ENCODE measurements around the gene GNL3L. TPM values are rescaled to one million over a fixed set of nuclear protein-coding genes. Genes with fewer than 3 reads are reported as not detected.
A peak's percentile ranks its signal among the peaks of the same experiment; 100 is the strongest.

Gene GNL3L
- total and polyA plus RNA-seq, 9 of the 15 experiments (the other 6 are each of a cell fraction or from before 2014, with no cell fraction given): 11.5 to 81.7 (median 37.6) TPM

DNA sequence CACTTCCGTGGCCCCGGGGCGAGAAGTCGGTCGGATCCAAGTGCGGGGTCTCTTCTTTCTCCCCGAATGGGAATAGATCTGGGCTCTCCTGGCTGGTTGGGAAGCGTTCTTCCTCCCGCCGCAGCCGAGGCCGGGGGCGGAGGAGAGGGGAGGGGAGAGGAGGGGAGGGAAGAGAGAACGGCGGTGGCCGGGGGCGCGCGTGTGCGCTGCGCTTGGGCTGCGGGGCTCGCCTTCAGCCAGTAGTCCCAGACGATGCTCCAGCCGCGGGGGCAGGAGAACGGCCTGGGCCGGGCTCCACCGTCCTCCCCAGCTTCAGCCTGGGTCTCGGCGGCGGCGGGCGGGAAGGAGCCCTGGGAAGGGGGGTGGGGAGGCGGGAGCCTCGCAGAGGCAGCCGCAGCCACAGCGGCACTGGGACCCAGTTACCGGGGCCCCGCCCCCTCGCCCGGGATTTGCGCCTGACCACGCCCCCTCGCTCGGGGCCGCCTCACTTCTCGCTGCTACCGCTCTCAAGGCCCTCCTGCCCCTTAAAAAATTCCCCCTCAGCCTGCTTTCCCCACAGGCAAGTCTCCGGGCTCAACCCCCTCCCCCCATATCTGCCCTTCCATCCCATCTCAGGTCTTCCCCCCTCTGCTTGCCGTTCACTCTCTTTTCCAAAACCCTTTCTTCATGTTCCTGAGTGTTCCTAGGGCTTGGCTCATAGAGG lies 34.1 kb upstream of the GNL3L start, which contains the start of gene FGD1:
TSS of gene FGD1 (minus strand) at position 421 of the 703 bp plus-strand sequence. CDS start 802 bp downstream, outside the sequence.
- DNase-seq (ENCODE audit: extremely low read depth in 1 of 4, low spot score in 3 of 4): peak; percentile 28 to 79 (median 66)
- no peak within 1 kb of the TSS for H3K27ac ChIP-seq (ENCODE audit: extremely low read depth, low read depth, low read length)
- 5% methylated on average over 4 of the region's 51 CpGs for WGBS (ENCODE audit: insufficient coverage, low coverage, missing lambda C conversion rate)
- in situ Hi-C loops (cut with MboI) (no loop called here), intact Hi-C loops (cut with micrococcal nuclease) (no loop called here)
- H3K79me2 ChIP-seq (ENCODE audit: control insufficient read depth, insufficient read depth, low read length): no peaks in the 10 kb centered on the region
- BruUV-seq (replicated peaks): no TSS peak
- H3K9me3 ChIP-seq (replicated peaks; ENCODE audit: control insufficient read depth, insufficient read depth, low read depth, low read length): no peaks in the 10 kb centered on the region
- ChIA-PET CTCF (ENCODE audit: low intra/inter-chr PET ratio) (no interaction called here), POLR2A (no interaction called here)
- no peak for FAIRE-seq
- H3K9me1 ChIP-seq (ENCODE audit: control insufficient read depth, insufficient read depth, low read length): no peaks in the 10 kb centered on the region
- peak within 1 kb of the TSS; percentile 13; the same call in 1 of the 2 replicates for H3K4me3 ChIP-seq
- peak; percentile 83 for ATAC-seq
- H4K20me1 ChIP-seq (replicated peaks; ENCODE audit: control insufficient read depth, insufficient read depth, low read length): no peaks in the 10 kb centered on the region
- H3K4me1 ChIP-seq (replicated peaks in 1 of 2; ENCODE audit: control insufficient read depth in 2 of 2, insufficient read depth in 2 of 2, low read length in 2 of 2): peaks cover 3 to 24% of the 10 kb centered on the region in 2 experiments; a peak in 2 of 5 replicates
- H3K36me3 ChIP-seq (ENCODE audit: control insufficient read depth, insufficient read depth, low read length): no peaks in the 10 kb centered on the region
- H3K9ac ChIP-seq (ENCODE audit: insufficient read depth in 1 of 2, low read depth in 2 of 2, low read length in 2 of 2): no peak within 1 kb of the TSS
- TF ChIP-seq EGR1 (conservative IDR thresholded peaks at IDR 0.05): 0 out of 2 replicates have a peak, but pooled peaks have one; percentile 21
- TF ChIP-seq, protein P1, sequence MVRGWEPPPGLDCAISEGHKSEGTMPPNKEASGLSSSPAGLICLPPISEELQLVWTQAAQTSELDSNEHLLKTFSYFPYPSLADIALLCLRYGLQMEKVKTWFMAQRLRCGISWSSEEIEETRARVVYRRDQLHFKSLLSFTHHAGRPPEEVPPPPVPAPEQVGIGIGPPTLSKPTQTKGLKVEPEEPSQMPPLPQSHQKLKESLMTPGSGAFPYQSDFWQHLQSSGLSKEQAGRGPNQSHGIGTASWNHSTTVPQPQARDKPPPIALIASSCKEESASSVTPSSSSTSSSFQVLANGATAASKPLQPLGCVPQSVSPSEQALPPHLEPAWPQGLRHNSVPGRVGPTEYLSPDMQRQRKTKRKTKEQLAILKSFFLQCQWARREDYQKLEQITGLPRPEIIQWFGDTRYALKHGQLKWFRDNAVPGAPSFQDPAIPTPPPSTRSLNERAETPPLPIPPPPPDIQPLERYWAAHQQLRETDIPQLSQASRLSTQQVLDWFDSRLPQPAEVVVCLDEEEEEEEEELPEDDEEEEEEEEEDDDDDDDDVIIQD (CRISPR knock-in tag; IDR thresholded peaks at IDR 0.05): no peak
- peaks cover 0 to 3% of the 10 kb centered on the region in 2 experiments; a peak in 1 of 5 replicates for H3K27me3 ChIP-seq (ENCODE audit: control insufficient read depth in 2 of 2, insufficient read depth in 2 of 2, low read length in 2 of 2)
- H3K4me2 ChIP-seq (ENCODE audit: insufficient read depth, low read length): no peak within 1 kb of the TSS
- H2AFZ ChIP-seq (ENCODE audit: low read depth, low read length): no peak within 1 kb of the TSS

DNA sequence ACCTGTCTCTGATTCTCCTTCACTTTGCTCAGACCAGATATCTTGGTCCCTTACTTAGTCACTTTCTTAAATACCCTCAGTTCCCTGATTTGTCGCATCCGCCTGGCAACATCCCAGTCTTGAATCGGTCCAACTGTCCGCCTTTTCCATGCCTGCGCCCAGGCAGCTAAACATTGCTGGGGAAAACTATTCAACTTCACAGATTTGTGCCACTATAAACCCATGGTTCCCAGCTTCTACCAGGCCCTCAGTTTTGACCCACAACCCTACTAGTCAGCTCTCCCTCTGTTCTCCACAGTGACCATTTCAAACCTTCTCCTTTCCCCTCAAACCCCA lies 33.5 kb upstream of the GNL3L start:
- no peak for DNase-seq (ENCODE audit: extremely low read depth in 1 of 4, low spot score in 3 of 4)
- CTCF ChIA-PET (ENCODE audit: low intra/inter-chr PET ratio): no interaction called here
- no peak for ATAC-seq
- H3K27ac ChIP-seq (ENCODE audit: extremely low read depth, low read depth, low read length): no peak overlapping the region
- H3K9ac ChIP-seq (ENCODE audit: insufficient read depth in 1 of 2, low read depth in 2 of 2, low read length in 2 of 2): no peak overlapping the region
- POLR2A ChIA-PET: no interaction called here
- no peaks in the 10 kb centered on the region for H3K9me3 ChIP-seq (replicated peaks; ENCODE audit: control insufficient read depth, insufficient read depth, low read depth, low read length)
- BruUV-seq (replicated peaks): no TSS peak
- in situ Hi-C loops (cut with MboI): no loop called here
- H3K36me3 ChIP-seq (ENCODE audit: control insufficient read depth, insufficient read depth, low read length): no peaks in the 10 kb centered on the region
- no peaks in the 10 kb centered on the region for H3K9me1 ChIP-seq (ENCODE audit: control insufficient read depth, insufficient read depth, low read length)
- H3K4me1 ChIP-seq (replicated peaks in 1 of 2; ENCODE audit: control insufficient read depth in 2 of 2, insufficient read depth in 2 of 2, low read length in 2 of 2): peaks cover 3 to 24% of the 10 kb centered on the region in 2 experiments; a peak in 2 of 5 replicates
- no peak overlapping the region for H3K4me2 ChIP-seq (ENCODE audit: insufficient read depth, low read length)
- no peaks in the 10 kb centered on the region for H4K20me1 ChIP-seq (replicated peaks; ENCODE audit: control insufficient read depth, insufficient read depth, low read length)
- H2AFZ ChIP-seq (ENCODE audit: low read depth, low read length): no peak overlapping the region
- 74% methylated on average over 5 of the region's 5 CpGs for WGBS (ENCODE audit: insufficient coverage, low coverage, missing lambda C conversion rate)
- intact Hi-C loops (cut with micrococcal nuclease): no loop called here
- no peak for FAIRE-seq
- H3K27me3 ChIP-seq (ENCODE audit: control insufficient read depth in 2 of 2, insufficient read depth in 2 of 2, low read length in 2 of 2): no peaks in the 10 kb centered on the region
- H3K4me3 ChIP-seq: no peak overlapping the region
- H3K79me2 ChIP-seq (ENCODE audit: control insufficient read depth, insufficient read depth, low read length): no peaks in the 10 kb centered on the region
- TF ChIP-seq, protein P2, sequence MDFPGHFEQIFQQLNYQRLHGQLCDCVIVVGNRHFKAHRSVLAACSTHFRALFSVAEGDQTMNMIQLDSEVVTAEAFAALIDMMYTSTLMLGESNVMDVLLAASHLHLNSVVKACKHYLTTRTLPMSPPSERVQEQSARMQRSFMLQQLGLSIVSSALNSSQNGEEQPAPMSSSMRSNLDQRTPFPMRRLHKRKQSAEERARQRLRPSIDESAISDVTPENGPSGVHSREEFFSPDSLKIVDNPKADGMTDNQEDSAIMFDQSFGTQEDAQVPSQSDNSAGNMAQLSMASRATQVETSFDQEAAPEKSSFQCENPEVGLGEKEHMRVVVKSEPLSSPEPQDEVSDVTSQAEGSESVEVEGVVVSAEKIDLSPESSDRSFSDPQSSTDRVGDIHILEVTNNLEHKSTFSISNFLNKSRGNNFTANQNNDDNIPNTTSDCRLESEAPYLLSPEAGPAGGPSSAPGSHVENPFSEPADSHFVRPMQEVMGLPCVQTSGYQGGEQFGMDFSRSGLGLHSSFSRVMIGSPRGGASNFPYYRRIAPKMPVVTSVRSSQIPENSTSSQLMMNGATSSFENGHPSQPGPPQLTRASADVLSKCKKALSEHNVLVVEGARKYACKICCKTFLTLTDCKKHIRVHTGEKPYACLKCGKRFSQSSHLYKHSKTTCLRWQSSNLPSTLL (IDR thresholded peaks at IDR 0.05): no peak
- TF ChIP-seq ERF (CRISPR knock-in tag; IDR thresholded peaks at IDR 0.05): no peak
- TF ChIP-seq, protein P3, sequence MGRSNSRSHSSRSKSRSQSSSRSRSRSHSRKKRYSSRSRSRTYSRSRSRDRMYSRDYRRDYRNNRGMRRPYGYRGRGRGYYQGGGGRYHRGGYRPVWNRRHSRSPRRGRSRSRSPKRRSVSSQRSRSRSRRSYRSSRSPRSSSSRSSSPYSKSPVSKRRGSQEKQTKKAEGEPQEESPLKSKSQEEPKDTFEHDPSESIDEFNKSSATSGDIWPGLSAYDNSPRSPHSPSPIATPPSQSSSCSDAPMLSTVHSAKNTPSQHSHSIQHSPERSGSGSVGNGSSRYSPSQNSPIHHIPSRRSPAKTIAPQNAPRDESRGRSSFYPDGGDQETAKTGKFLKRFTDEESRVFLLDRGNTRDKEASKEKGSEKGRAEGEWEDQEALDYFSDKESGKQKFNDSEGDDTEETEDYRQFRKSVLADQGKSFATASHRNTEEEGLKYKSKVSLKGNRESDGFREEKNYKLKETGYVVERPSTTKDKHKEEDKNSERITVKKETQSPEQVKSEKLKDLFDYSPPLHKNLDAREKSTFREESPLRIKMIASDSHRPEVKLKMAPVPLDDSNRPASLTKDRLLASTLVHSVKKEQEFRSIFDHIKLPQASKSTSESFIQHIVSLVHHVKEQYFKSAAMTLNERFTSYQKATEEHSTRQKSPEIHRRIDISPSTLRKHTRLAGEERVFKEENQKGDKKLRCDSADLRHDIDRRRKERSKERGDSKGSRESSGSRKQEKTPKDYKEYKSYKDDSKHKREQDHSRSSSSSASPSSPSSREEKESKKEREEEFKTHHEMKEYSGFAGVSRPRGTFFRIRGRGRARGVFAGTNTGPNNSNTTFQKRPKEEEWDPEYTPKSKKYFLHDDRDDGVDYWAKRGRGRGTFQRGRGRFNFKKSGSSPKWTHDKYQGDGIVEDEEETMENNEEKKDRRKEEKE (IDR thresholded peaks at IDR 0.05; ENCODE audit: borderline replicate concordance in 1 of 2, control insufficient read depth in 1 of 2, low read depth in 2 of 2, low read length in 1 of 2): no peak
- TF ChIP-seq ZNF586 (CRISPR knock-in tag; conservative IDR thresholded peaks at IDR 0.05): no peak
- TF ChIP-seq CBFA2T3 (IDR thresholded peaks at IDR 0.05): no peak
- TF ChIP-seq DACH1 (IDR thresholded peaks at IDR 0.05; ENCODE audit: partially characterized antibody): no peak
